H54 (cell line): ENCODE data around the gene CCDC74A.
"Not testable (repeated sequence)": the region's sequence is repeated elsewhere in the genome, so short reads cannot be mapped to it uniquely, and the experiment has no call there.

ENCODE experiments used
- DNase-seq: peaks from one replicate; pipeline ENCODE4 v3.0.0; 2011; ENCODE audit warnings: low spot score, mixed read lengths; ENCODE audit not compliant: insufficient read length
- FAIRE-seq: peaks from 3 replicates; lab custom pipeline; 2011; peaks lifted over from hg19 to GRCh38; lab: Jason Lieb, UNC
- POLR2A ChIP-seq: IDR thresholded peaks from 2 replicates; pipeline ENCODE4 v1.6.1; 2011; ENCODE audit warnings: low read depth, mild to moderate bottlenecking, low read length

Gene CCDC74A

DNA sequence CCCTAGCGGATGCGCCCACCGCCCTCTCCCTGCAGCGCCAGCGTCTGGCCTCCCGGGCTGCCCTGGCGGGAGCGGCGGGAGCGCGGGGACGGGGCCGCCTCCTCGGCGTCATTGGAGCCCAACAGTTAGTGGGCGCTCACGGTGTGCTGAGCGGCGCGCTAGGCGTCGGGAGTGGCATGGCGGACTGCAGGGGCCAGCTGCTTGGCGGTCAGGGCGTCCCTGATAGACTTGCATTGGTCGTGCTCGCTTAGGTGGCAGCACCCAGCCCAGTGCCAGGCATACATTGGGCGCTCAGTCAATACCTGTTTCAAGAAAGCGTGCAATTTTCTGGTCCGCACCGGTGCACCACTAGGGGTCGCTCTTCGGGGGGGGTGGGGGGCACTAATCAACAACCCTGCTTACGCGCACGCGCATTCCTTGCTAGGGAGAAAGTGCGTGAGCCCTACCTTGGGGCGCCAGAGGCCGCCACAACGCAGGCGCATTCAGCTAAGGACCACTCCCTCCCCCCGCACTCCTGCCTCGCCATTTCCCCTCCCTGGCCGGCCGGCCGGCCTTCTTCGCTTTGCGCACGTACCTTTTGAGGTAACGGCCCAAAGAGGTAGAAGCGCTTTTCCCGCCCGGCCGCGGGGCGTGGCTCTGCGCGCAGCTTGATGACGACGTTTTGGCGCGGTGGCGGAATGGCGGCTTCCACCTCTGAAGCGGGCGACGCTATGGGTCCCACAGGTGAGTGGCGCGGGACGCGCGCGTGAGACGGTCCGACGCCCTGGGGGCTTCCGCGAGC, 35.1 kb upstream of the CCDC74A start:
- TF ChIP-seq POLR2A, result peak; percentile 38; the same call in 1 of the 2 replicates
- FAIRE-seq (no peak), DNase-seq (peak; percentile 90)

DNA sequence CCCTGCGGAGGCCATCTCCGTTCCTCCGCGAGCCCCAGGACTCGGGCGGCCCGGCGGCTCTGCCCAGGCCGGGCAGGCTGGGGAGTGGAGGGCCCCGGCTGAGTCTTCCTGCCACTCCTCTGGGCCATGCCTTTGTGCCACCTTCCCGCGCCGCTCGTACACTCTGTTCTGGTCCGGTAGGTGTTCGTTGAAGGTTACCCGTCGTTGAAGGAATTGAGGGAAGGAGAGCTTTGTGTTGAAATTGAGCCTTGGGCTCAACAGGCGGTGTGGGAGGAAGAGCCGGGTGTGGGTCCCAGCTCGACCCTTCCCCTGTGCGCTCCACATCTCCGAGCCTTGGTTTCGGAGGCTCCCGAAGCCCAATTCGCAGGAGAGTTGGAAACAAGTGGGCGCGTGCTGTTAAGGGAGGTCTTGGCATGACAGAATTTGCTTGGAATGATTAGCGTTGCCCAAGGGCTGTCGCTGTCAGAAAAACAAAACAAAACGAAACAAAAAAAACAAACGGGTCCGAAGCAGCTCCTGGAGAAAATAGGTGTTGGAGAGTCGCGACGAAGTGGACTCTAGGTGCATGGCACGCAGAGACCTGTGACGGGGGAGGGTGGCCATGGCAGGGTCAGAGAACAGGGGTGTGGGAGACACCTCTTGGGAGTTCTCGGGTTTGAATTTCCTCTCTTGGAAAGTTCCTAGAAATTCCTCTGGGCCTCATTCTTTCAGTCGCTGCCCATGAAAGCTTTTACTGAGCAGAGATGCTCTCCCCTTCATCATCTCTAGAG, 34.3 kb upstream of the CCDC74A start:
- FAIRE-seq (no peak), DNase-seq (no peak)
- no peak for TF ChIP-seq POLR2A

DNA sequence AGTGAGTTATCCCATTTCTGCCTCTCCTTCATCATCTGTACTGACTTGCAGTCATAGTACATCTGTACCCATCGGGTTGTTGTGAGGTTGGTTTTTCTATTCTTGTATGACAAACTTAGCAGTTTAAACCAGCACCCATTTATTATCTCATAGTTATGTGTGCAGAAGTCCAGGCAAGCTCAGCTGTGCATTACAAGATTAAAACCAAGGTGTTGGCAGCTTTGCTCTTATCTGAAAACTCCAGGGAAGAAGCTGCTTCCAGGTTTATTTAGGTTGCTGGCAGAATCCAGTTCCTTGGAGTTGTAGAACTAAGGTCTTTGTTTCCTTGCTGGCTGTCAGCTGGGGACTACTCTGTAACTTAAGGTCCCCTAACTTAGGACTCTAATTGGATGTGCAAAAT, 32.2 kb upstream of the CCDC74A start:
- DNase-seq, FAIRE-seq: not testable (repeated sequence)

DNA sequence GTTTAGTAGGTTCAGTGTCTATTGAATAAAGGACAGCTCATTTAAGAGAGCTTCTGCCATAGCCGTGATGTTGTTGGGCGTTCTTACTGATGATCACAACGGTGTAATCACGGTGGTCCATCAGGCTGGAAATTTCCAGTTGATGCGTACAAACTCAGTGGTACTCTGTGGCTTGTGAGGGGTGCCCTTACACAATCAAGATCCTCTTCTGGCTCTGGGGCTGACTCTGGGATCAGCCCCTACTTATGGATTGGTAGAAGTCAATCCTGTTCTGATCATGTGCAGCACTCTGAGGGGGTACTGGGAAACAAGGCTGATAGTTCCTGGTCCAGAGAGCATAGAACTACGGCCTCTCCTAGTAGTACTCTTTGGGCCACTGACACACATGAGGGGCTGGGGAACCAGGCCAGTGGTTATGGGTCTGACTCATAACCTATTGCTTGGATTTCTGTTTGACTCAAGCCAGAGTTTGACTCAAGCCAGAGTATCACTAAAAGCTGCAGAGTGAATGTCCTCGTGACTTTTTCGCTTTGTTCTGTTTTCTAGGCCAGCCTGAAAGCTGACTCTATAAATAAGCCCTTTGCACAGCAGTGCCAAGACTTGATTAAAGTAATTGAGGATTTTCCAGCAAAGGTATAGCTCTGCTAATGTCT, 29.2 kb upstream of the CCDC74A start:
- not testable (repeated sequence) for FAIRE-seq, DNase-seq

DNA sequence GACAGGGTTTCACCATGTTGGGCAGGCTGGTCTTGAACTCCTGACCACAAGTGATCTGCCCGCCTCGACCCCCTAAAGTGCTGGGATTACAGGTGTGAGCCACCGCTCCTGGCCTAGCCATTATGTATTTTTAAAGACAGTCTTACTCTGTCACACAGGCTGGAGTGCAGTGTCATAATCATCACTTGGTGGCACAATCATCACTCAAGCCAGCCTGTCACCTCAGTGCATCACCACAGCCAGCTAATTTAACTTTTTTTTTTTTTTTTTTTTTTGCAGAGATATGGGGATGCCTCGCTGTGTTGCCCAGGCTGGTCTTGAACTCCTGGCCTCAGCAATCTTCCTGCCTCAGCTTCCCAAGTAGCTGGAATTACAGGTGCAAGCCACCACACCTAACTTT, 24.1 kb upstream of the CCDC74A start:
- not testable (repeated sequence) for DNase-seq, FAIRE-seq

DNA sequence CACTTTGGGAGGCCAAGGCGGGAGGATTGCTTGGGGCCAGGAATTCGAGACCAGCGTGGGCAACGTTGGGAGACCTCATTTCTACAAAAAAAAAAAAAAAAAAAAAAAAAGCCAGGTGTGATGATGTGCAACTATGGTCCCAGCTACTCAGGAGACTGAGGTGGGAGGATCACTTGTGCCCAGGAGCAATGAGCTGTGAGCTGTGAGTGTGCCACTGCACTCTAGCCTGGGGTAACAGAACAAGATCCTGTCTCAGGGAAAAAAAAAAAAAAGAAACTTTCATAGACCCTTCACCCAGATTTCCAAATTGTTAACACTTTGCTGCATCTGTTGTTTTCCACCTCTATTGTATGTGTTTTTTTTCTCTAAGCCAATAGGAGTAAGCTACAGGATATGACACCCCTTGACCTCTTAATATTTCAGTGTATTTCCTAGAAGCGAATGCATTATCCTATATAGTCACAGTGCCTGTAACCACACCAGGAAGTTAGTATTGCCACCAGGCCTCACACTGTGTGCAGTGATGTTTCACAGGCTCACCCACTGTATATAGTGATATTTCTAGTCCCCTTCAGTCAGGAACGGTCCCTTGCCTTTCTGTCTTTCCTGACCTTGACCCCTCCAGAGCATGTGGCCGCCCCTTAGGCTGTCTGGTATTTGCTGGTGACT, 23.5 kb upstream of the CCDC74A start:
- not testable (repeated sequence) for FAIRE-seq, DNase-seq

DNA sequence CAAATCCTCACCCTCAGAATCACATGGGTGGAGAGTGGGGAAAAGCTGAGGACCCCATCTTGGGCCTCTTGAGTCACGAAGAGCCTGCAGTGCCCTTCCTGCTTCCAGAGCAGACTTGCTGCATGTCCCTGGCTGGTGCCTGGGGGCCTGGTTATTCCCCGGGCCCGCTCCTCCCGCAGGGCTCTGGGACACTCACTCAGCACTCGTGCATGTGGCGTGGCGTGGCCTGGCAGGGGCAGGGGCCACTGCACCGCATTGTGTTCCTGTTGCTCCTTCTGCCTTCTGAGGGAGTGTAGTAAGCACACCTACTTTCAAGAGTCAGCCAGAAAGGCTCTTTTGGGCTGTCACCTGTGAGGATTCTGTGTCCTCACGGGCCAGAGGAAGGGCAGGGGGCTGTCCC, 18.1 kb upstream of the CCDC74A start:
- no peak for TF ChIP-seq POLR2A
- no peak for FAIRE-seq
- no peak for DNase-seq

DNA sequence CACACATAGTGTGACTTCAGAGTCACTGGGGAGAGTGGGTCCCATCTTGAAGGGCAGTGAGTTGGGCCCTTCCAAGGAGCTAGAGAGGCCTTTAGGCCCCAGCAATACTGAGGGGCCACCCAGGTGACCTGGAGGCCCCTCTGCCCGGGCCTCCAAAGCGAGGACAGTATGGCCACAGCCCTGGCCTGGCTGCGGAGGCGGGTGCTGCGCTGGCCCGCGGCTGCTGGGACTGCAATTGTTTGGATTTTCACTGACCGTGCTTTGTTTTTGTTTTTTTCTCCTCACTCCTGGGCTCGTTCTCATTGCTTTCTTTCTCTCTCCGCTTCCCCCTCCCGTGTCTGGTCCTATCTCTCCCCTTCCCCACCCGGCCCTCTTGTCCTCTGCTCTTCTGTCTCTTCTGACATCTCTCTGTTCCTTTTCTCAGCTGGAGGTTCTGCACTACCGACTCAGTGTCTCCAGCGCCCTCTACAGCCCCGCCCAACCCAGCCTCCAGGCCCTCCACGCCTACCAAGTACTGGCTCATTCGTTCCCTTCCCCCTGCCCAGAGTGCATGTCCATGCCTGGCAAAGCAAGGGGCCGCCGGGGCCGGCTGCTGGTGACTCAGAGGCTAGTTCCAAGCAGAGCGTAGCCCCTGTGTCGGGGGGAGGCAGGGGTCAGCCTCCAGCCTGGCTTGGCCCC, 16.3 kb upstream of the CCDC74A start:
- DNase-seq, FAIRE-seq: not testable (repeated sequence)

DNA sequence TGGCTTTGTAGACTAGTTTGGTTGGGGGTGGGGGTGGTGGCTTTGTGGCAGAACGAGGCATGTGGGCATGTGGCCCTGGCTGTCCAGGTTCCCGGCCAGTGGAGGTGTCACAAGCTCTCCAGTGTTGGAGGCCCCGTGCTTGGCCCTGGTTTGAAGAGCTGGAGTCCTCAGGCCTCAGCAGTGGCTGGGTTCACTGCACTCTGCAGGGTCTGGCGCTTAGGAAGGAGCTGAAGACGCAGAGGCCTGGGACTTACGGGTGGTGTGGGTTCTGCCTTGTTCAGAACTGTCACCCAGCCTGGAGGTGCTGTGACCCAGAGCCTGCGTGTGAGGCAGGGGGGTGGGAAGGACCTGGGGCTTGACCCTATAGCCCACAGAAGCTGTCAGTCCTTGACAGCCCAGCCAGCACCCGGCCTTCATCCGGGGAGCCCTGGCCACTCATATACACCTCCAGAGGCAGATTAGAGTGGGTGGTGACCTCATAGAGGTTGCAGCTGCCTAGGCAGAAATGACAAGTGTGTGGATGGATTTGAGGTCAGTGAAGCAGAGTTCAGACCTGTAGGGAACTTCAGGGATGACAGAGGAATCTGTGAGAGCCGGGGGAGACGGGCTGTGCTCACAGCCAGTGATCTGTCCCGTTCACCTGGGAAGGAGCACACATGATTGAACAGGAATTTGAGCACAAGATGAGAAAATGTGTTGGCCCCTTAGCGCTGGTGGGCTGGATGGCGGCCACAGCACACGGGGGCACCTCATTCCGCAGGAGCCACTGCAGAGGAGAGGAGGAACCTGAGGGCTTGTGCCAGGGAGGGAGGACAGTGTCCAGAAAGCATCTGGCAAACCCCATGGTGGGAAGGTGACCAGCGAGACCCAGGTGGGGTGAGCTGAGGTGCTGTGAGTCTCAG, 15.5 kb upstream of the CCDC74A start:
- not testable (repeated sequence) for DNase-seq, FAIRE-seq

DNA sequence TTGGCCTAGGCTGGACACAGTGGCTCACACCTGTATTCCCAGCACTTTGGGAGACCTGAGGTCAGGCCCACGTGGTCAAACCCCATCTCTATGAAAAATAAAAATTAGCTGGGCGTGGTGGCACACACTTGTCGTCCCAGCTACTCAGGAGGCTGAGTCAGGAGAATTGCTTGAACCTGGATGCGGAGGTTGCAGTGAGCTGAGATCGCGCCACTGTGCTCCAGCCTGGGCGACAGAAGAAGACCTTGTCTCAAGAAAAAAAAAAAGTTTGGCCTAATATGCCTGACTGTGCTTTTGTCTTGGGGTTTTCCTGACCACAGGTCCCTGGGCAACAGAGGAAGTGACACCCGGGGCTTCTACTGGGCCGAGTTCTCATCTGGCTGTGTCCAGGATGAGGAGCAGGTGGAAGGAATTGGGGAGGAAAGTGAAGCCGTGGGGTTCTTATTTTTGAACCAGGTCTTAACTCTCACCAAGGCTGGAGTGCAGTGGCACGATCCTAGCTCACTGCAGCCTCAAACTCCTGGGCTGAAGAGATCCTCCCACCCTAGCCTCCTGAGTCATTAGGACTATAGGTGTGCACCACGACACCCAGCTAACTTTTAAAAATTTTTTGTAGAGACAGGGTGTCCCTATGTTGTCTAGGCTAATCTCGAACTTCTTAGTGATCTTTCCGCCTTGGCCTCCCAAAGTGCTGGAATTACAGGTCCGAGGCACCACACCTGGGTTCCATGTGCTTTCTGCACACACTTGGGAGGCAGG, 13.1 kb upstream of the CCDC74A start:
- not testable (repeated sequence) for FAIRE-seq, DNase-seq

DNA sequence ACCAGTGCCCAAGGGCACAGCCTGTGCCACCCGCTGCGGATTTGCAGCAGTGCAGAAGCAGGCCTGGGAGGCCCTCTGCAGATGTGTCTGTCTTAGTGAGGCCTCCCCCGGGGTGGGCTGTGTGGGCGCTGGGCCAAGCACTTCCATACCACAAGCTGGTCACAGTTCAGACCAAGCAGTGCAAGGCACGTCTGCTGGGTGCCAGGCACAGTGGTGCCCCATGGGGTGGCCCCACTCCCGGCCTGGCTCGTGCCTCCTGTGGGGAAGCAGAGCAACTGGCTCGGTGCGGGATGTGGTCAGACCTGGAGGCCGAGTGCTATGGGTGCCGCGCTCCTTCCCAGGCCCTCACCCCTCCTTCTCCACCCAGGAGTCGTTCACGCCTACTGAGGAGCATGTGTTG, 12.5 kb upstream of the CCDC74A start:
- FAIRE-seq, result not testable (repeated sequence)

DNA sequence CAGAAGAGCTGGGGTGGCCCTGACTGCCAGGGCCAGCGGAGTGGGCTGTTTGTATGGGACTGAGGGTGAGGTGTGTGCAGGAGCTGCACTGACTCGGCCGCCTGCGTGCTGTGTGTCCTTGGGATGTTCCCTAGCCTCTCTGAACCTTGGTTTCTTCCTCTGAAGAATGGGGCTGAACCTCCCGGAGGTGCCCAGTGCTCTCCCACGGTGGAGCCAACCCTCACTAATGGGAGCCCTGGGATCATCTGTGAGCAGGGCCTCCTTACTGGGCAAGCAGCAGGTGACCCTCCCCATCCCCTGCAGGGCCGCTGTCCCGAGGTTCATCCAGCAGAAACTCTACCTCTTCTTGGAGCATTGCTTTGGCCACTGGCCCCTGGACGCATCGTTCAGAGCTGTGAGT, 11.7 kb upstream of the CCDC74A start:
- DNase-seq (no peak), FAIRE-seq (no peak)
- TF ChIP-seq POLR2A, result no peak

More for the DNA sequence above, 12.5 kb upstream of the CCDC74A start:
- not testable (repeated sequence) for DNase-seq

DNA sequence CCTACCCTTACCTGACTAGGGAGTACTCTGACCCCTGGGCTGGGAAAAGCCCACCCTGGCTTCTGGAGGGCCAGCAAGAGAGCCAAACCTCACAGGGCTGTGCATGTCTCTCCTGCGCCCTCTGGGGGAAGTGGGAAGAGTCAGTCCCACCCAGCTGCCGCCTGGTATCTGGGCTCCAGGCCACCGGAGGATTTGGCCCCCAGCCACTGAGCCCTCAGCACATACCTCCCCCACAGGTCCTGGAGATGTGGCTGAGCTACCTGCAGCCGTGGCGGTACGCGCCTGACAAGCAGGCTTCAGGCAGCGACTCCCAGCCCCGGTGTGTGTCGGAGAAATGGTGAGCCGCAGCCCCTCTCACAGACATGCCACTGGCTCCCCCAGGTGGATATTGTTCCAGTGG, 11.1 kb upstream of the CCDC74A start:
- not testable (repeated sequence) for DNase-seq, FAIRE-seq
